C1 segment of cervical spinal cord (tissue), 14 donors: ENCODE data around the gene TMSB4X.
"Not testable (repeated sequence)": the region's sequence is repeated elsewhere in the genome, so short reads cannot be mapped to it uniquely, and the experiment has no call there.

Experiments used
- DNase-seq, 14 donors: peaks; one replicate each; lab custom pipeline; 2025; lab: John Stamatoyannopoulos, UW

Gene TMSB4X

GRCh38 chrX:12975991-12976558 is 1.2 kb downstream of the TMSB4X start:
- peak in 10 of 14 donors; percentile 0 to 49 (median 16) for DNase-seq

GRCh38 chrX:12976819-12977732 is 2.2 kb downstream of the TMSB4X start:
- DNase-seq = peak in 1 of 14 donors; percentile 3

- DNase-seq = no peak
These were observed 2.9 kb downstream of the TMSB4X start for GRCh38 chrX:12977761-12978204.

- peak in 1 of 14 donors; percentile 51 for DNase-seq
These were observed 3.5 kb downstream of the TMSB4X start for GRCh38 chrX:12978205-12979025.

- DNase-seq = no peak
These were observed 4.2 kb downstream of the TMSB4X start for GRCh38 chrX:12979026-12979607.

- no peak for DNase-seq
These were observed 4.7 kb downstream of the TMSB4X start for GRCh38 chrX:12979616-12980015.

GRCh38 chrX:12980039-12980438 is 5.1 kb downstream of the TMSB4X start:
- DNase-seq = not testable (repeated sequence)

- no peak for DNase-seq
These were observed 7.0 kb downstream of the TMSB4X start for GRCh38 chrX:12981880-12982279.

- peak in 1 of 14 donors; percentile 10 for DNase-seq
These were observed 9.9 kb downstream of the TMSB4X start for GRCh38 chrX:12984603-12985319.

- DNase-seq = no peak
These were observed 10.4 kb downstream of the TMSB4X start for GRCh38 chrX:12985331-12985730.

GRCh38 chrX:12986164-12986779 is 11.4 kb downstream of the TMSB4X start:
- no peak for DNase-seq

GRCh38 chrX:12986886-12987285 is 12.0 kb downstream of the TMSB4X start:
- DNase-seq = no peak

GRCh38 chrX:12987340-12987739 is 12.4 kb downstream of the TMSB4X start:
- no peak for DNase-seq

GRCh38 chrX:12987900-12988594 is 13.1 kb downstream of the TMSB4X start:
- no peak for DNase-seq

- no peak for DNase-seq
These were observed 13.9 kb downstream of the TMSB4X start for GRCh38 chrX:12988797-12989196.

- DNase-seq = no peak
These were observed 14.6 kb downstream of the TMSB4X start for GRCh38 chrX:12989461-12989860.

GRCh38 chrX:12991575-12991974 is 16.7 kb downstream of the TMSB4X start:
- no peak for DNase-seq

GRCh38 chrX:12992544-12993118 is 17.7 kb downstream of the TMSB4X start:
- no peak for DNase-seq

- no peak for DNase-seq
These were observed 18.9 kb downstream of the TMSB4X start for GRCh38 chrX:12993826-12994225.

GRCh38 chrX:12994321-12994720 is 19.4 kb downstream of the TMSB4X start:
- DNase-seq = no peak
